Lower leg skin (tissue), 4 donors: ENCODE measurements around the gene NR4A1. TPM values are rescaled to one million over a fixed set of nuclear protein-coding genes. Genes with fewer than 3 reads are reported as not detected.

Experiments
- DNase-seq, 2 donors: peaks; one replicate each; pipeline ENCODE4 v3.0.0-alpha.2; 2019; ENCODE audit warnings: low spot score in 2 of 2
- H3K4me3 ChIP-seq: fragments of 200-600 bp; sonication (generic); 2 replicates; pipeline ENCODE4 v1.5.1; 2017; ENCODE audit warnings: mild to moderate bottlenecking, low read depth; ENCODE audit not compliant: poor library complexity, severe bottlenecking
- POLR2A ChIP-seq, 2 donors: fragments of 450-650 bp; IDR thresholded peaks; one replicate each; pipeline ENCODE4 v1.6.1; 2016 to 2017; ENCODE audit warnings: antibody characterized with exemption in 2 of 2, mild to moderate bottlenecking in 1 of 2, moderate library complexity in 1 of 2
- WGBS, 2 donors: methylation state at CpG; one replicate each; pipeline ENCODE4 v1.1.5; 2018; 5-methylcytosine and 5-hydroxymethylcytosine counted together
- intact Hi-C: fragments of 100-400 bp; cut with DNase I; formaldehyde crosslinking; loops from one replicate; pipeline ENCODE4 v1.15.0; 2023; ENCODE audit warnings: low total_unique reads
- total RNA-seq, 4 donors: library from RNA; depleted of rRNA; stranded (reverse); fragments of >200 nt; gene quantifications; one replicate each; pipeline ENCODE4 v1.1.0, GENCODE V29; 2016
- TF ChIP-seq, protein P1 (sequence below), 3 donors: fragments of 450-650 bp; IDR thresholded peaks; one replicate each; pipeline ENCODE4 v1.5.1; 2016; ENCODE audit warnings: antibody characterized with exemption in 3 of 3, mild to moderate bottlenecking in 3 of 3, moderate library complexity in 2 of 3

The NR4A1 gene
- total RNA-seq, 4 donors from 2014 or later: 28.7 to 121 (median 105) TPM

DNA sequence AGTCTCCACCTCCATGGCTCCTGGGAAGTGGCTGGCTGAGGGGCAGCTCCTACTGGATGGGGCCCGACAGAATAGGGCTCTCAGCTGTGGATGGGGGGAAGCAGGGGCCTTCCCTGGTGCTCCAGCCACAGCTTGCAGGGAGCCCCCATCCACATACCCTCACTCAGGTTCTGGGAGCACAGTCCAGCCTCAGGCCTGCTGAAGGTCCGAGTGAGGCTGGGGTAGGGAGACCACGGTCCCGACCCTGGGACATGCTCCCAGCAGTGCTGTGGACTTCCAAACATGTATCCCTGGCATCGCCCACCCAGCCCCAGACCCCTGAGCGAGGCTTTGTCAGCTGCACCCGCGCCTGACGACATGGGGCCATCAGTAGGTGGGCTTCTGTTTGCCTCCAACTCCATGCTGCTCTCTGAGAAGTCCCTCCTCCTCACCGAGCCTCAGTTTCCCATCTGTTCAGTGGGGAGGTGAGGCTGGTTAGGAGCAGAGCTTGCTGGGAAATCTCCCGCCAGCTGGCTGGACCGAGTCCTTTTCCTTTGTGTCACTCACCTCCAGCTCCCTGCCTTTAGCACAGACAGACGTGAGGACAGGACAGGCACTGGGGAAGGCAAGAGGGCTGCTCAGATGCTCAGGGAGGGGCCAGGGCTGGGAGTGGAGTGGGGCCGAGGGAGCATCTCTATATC, 9.4 kb downstream of the NR4A1 start:
- H3K4me3 ChIP-seq: no peak overlapping the region
- intact Hi-C loops: no loop called here
- TF ChIP-seq, protein P1, sequence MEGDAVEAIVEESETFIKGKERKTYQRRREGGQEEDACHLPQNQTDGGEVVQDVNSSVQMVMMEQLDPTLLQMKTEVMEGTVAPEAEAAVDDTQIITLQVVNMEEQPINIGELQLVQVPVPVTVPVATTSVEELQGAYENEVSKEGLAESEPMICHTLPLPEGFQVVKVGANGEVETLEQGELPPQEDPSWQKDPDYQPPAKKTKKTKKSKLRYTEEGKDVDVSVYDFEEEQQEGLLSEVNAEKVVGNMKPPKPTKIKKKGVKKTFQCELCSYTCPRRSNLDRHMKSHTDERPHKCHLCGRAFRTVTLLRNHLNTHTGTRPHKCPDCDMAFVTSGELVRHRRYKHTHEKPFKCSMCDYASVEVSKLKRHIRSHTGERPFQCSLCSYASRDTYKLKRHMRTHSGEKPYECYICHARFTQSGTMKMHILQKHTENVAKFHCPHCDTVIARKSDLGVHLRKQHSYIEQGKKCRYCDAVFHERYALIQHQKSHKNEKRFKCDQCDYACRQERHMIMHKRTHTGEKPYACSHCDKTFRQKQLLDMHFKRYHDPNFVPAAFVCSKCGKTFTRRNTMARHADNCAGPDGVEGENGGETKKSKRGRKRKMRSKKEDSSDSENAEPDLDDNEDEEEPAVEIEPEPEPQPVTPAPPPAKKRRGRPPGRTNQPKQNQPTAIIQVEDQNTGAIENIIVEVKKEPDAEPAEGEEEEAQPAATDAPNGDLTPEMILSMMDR (IDR thresholded peaks at IDR 0.05): no peak
- DNase-seq: no peak
- WGBS, 2 donors: 71 to 86% methylated on average over 5 to 14 of the region's 14 CpGs

DNA sequence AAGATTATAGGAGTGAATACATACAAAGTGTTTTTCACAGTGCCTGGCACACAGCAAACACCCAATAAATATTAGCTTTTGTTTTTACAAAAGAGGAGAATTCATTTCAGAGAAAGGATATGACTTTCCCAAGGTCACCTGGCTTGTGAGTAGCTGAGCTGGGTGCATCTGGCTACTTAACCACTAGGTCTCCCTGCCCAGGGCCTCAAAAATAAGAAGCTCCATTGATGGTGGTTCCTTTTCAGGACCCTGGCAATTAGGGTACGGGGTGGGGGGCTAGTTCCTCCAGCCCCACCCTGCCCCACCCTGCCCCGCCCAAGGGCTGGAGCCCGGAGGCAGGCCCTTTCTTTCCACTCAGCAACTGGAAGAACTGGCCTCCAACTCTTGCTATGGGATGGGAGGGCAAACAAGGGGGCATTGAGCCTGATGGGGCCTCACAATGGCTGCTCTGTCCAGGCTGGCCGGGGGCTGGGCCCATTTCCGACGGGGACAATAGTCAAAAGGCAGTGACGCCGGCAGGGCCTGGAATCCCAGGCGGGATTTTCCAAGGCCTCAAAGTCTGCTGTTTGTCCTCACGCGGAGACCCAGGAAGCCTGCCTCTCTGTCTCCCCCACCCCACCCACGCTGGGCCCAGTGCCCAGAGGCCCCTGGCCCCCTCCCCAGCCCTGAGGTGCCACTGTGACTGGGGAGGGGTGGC, 10.4 kb downstream of the NR4A1 start:
- no peak for DNase-seq
- TF ChIP-seq POLR2A (IDR thresholded peaks at IDR 0.05): no peak
- TF ChIP-seq, protein P1 (IDR thresholded peaks at IDR 0.05): no peak
- intact Hi-C loops: no loop called here
- 62 to 72% methylated on average over 8 to 11 of the region's 12 CpGs for whole genome bisulfite sequencing, 2 donors
- no peak overlapping the region for H3K4me3 ChIP-seq

GRCh38 chr12:52062167-52063081, 11.2 kb downstream of the NR4A1 start:
- WGBS, 2 donors: 72 to 91% methylated on average over 4 to 5 of the region's 6 CpGs
- intact Hi-C loops: no loop called here
- TF ChIP-seq POLR2A (IDR thresholded peaks at IDR 0.05): no peak
- TF ChIP-seq, protein P1 (IDR thresholded peaks at IDR 0.05): no peak
- no peak for DNase-seq
- no peak overlapping the region for H3K4me3 ChIP-seq

GRCh38 chr12:52063082-52063924, 12.1 kb downstream of the NR4A1 start:
- intact Hi-C loops: no loop called here
- no peak for DNase-seq
- WGBS, 2 donors: 60 to 74% methylated on average over 17 to 19 of the region's 20 CpGs
- no peak overlapping the region for H3K4me3 ChIP-seq
- TF ChIP-seq, protein P1 (IDR thresholded peaks at IDR 0.05): no peak
- TF ChIP-seq POLR2A (IDR thresholded peaks at IDR 0.05): no peak

DNA sequence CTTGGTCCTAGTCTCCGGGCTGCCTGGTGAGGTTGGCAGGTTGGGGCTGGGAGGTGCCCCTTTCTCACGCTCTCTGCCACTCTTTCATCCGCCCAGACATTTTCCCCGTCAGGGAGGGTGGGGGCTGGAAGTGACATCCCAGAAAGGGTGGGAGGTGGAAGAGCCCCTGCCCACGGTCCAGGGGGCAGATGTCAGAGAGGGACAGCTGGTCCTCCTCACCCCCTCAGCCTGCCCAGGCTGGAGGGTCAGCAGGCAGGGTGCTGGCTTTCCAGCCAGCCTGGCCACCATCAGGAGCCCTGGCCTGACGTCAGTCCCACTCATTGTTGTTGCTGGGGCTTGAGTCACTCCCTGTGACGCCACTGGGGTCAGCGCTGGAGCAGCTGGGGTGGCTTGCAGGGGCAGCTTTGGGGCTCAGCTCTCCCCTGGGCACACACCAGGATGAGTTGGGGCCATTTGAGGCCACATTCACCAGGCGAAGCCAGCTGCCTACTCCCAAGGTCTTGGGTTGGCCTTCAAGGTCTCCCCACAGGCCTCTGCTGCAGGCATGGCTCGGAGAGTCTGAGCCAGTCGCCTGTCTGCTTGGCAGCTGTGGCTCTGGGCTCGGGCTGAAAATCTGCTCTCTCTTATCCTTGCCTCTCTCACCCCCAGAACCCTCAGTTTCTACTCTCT, 12.9 kb downstream of the NR4A1 start:
- no peak for DNase-seq

More for the DNA sequence above, 12.9 kb downstream of the NR4A1 start:
- no peak overlapping the region for H3K4me3 ChIP-seq
- WGBS, 2 donors: 51 to 57% methylated on average over 9 to 12 of the region's 12 CpGs
- no peak for TF ChIP-seq POLR2A (IDR thresholded peaks at IDR 0.05)
- TF ChIP-seq, protein P1 (IDR thresholded peaks at IDR 0.05): no peak
- intact Hi-C loops: no loop called here
